ENCODE measurements around the gene ASF1A. TPM values are rescaled to one million over a fixed set of nuclear protein-coding genes. Genes with fewer than 3 reads are reported as not detected.

ASF1A gene
- polyA plus RNA-seq, 1 experiment: 12.4 TPM

DNA sequence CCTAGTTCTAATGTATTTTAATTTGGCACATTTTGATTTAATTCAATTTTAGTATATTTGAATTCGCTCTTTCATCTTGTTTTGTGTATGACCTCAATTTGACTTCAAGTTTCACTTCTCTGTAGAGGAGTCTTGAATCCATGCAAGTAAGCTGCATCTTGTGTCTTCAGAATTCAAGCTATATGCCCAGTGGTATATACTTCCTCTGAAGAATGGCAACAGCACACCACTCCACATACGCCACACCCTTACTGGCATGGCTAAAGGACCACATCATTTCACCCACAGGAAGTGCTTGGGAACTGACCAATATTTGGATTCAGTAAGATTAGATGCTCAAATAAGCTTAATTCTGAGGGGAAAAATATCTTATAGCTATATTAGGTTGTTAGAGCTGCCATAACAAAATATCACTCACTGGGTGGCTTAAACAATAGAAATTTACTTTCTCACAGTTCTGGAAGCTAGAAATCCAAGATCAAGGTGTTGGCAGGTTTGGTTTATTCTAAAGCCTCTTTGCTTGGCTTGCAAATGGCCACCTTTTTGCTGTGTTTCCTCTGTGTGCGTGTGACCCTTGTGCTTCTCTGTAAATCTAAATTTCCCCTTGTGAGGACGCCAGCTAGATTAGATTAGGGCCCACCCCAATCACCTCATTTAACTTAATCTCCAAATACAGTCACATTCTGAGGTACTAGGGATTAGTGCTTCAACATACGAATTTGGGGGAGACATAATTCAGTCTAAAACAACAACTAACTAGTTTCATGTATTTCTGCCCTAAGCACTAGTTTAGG lies 2.8 kb upstream of the ASF1A start:
- TF ChIP-seq, protein P1, sequence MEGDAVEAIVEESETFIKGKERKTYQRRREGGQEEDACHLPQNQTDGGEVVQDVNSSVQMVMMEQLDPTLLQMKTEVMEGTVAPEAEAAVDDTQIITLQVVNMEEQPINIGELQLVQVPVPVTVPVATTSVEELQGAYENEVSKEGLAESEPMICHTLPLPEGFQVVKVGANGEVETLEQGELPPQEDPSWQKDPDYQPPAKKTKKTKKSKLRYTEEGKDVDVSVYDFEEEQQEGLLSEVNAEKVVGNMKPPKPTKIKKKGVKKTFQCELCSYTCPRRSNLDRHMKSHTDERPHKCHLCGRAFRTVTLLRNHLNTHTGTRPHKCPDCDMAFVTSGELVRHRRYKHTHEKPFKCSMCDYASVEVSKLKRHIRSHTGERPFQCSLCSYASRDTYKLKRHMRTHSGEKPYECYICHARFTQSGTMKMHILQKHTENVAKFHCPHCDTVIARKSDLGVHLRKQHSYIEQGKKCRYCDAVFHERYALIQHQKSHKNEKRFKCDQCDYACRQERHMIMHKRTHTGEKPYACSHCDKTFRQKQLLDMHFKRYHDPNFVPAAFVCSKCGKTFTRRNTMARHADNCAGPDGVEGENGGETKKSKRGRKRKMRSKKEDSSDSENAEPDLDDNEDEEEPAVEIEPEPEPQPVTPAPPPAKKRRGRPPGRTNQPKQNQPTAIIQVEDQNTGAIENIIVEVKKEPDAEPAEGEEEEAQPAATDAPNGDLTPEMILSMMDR (IDR thresholded peaks at IDR 0.05; ENCODE audit: insufficient read depth, low read depth, low read length): no peak
- no peaks in the 10 kb centered on the region for H3K27me3 ChIP-seq (ENCODE audit: control insufficient read depth, insufficient read depth, low read length)
- ChIA-PET CTCF (interaction anchor here (0.9 kb wide), 1 partner anchor 45 kb away, joined by 4 read pairs; no protein-coding TSS in a partner anchor), POLR2A (no interaction called here)
- DNase-seq (ENCODE audit: low read depth): no peak
- H3K36me3 ChIP-seq (ENCODE audit: control insufficient read depth, insufficient read depth, low read length): no peaks in the 10 kb centered on the region
- no peak overlapping the region for H3K4me3 ChIP-seq (ENCODE audit: low read depth, low read length)

DNA sequence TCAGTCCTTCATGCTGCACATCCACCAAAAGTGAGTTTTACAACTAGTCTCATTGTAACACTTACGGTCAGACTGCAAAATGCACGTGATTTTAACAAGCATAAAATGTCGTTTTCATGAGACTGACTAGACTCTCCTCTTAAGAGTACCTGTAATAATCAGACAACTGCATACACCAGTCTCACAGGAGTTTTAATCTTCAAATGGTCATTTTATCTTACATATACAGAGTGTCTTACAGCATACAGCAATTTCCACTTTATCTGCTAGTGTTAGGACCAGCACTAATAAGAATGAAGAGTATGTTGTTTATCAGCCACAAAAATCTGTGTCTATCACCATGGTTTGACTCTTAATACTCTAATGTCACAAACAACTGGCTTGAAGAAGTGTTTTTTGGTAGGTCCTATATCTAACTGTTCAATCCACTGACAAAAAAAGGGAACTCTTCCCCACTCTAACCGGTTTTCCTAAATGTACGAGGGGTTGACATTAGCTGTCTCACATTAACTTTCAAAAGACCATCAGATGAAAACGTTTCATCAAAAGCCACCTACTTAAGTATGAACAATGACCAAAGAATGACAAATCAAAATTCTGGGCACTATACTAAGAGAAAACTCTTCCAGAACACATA lies 1.5 kb upstream of the ASF1A start:
- Histone ChIP-seq H3K27me3 (ENCODE audit: control insufficient read depth, insufficient read depth, low read length) (no peaks in the 10 kb centered on the region), H3K36me3 (ENCODE audit: control insufficient read depth, insufficient read depth, low read length) (no peaks in the 10 kb centered on the region), H3K4me3 (ENCODE audit: low read depth, low read length) (peak overlapping the region; percentile 56)
- no peak for DNase-seq (ENCODE audit: low read depth)
- CTCF ChIA-PET: interaction anchor here (0.5 to 1.0 kb wide), 2 partner anchors 92 to 1428 kb away, joined by 3 to 4 read pairs; no protein-coding TSS in a partner anchor
- TF ChIP-seq, protein P1 (IDR thresholded peaks at IDR 0.05; ENCODE audit: insufficient read depth, low read depth, low read length): no peak
- POLR2A ChIA-PET: no interaction called here

DNA sequence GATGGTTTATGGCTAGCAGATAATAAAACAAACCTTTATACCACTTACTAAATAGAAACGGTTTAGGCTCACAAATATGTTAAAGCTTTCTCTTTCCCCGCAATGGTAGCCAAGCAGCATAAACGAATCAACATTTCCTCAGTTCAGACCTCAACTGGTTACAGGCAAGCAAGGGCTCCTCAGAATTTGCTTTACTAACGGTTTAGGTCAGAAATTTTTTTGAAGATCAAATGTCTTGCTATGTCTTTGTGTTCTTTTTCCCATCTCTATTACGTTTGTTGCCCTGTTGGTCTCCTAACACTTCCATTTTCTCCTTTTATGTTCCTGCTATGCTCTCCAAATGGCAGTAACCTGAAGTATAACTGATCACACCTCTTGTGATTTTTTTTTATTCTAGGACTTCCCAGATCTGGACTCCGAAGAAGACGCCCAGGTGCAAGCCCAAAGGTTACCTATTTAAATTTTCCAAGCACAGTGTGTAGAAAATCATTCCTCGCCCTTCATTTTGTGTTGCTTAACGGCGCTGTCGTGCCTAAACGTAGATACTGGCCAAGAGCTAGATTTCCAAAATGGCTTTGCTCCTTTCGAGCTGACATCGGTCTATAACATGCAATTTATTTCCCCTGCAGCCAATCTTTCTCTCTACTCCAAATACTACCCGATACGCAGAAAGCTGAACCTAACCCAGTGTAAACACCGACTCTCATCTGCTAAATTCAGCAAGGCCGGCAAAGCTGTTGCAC lies 717 bp upstream of the ASF1A start:
- ChIA-PET CTCF (interaction anchor here (0.5 to 1.2 kb wide), 3 partner anchors 17 to 1429 kb away, joined by 3 to 4 read pairs (median 3); no protein-coding TSS in a partner anchor), POLR2A (no interaction called here)

DNA sequence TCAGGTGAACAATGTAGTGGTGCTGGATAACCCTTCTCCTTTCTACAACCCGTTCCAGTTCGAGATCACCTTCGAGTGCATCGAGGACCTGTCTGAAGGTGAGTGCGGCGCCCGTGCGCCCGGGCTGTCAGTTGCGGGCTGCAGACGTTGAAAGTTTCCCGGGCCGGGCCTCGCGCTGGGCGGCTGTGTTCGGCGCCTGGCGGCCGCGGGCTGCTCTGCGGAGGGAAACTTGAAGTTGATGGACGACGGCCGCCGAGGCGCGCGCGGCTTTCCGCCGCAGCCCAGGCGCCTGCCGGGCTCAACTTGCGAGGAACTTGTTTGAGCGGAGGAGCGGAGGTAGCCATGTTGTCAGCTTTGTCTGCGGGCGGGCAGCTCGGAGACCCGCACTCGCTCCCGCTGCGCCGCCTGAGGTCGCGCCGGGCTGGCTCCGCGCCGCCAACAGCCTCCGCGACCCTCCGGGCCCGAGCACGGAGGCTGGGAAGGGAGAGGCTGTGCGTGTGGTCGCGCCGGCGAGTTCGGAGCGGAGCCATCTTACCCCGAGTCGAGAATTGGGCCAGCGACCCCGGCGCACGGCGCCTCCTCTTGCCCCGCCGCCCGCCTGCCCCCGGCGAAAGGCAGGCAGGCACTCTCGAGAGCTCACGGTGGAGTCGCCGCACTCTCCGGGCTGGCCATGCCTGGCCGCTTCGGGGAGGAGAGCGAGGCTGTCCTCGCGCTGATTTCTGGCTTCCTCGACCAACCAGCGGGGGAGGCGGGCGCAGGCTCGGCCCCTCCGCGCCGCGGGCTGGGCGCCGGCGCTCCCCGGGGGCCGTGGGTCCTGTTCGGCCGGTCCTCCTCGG lies 691 bp downstream of the ASF1A start:
- POLR2A ChIA-PET: interaction anchor here (0.6 kb wide), 1 partner anchor 181 kb away, joined by 3 read pairs; no protein-coding TSS in a partner anchor
- CTCF ChIA-PET: interaction anchor here (1.0 to 1.2 kb wide), 2 partner anchors 111 to 610 kb away, joined by 3 read pairs; no protein-coding TSS in a partner anchor
- DNase-seq (ENCODE audit: low read depth): no peak

More for the DNA sequence above, 717 bp upstream of the ASF1A start:
- Histone ChIP-seq H3K36me3 (ENCODE audit: control insufficient read depth, insufficient read depth, low read length) (no peaks in the 10 kb centered on the region), H3K4me3 (ENCODE audit: low read depth, low read length) (peak overlapping the region; percentile 56), H3K27me3 (ENCODE audit: control insufficient read depth, insufficient read depth, low read length) (no peaks in the 10 kb centered on the region)
- peak; percentile 20 for DNase-seq (ENCODE audit: low read depth)
- TF ChIP-seq, protein P1 (IDR thresholded peaks at IDR 0.05; ENCODE audit: insufficient read depth, low read depth, low read length): no peak

More for the DNA sequence above, 691 bp downstream of the ASF1A start:
- H3K4me3 ChIP-seq (ENCODE audit: low read depth, low read length): peak overlapping the region; percentile 56
- TF ChIP-seq, protein P1 (IDR thresholded peaks at IDR 0.05; ENCODE audit: insufficient read depth, low read depth, low read length): no peak
- no peaks in the 10 kb centered on the region for H3K36me3 ChIP-seq (ENCODE audit: control insufficient read depth, insufficient read depth, low read length)
- H3K27me3 ChIP-seq (ENCODE audit: control insufficient read depth, insufficient read depth, low read length): no peaks in the 10 kb centered on the region
